Neural progenitor cell (in vitro differentiated cells): ENCODE results near the gene L1TD1. TPM values are rescaled to one million over a fixed set of nuclear protein-coding genes. Genes with fewer than 3 reads are reported as not detected.
"Not testable (repeated sequence)": the region's sequence is repeated elsewhere in the genome, so short reads cannot be mapped to it uniquely, and the experiment has no call there.

Experiments
- DNase-seq: peaks from one replicate; pipeline ENCODE4 v3.0.0-alpha.2; 2016; ENCODE audit warnings: low spot score
- H2AFZ ChIP-seq: fragments of 200-600 bp; sonication (generic); replicated peaks from 2 replicates; pipeline ENCODE4 v1.6.1; 2016; ENCODE audit warnings: antibody characterized with exemption
- H3F3A ChIP-seq: fragments of 200-600 bp; sonication (generic); 2 replicates; pipeline ENCODE4 v1.6.1; 2016; ENCODE audit warnings: antibody characterized with exemption, low read depth
- H3K27ac ChIP-seq: fragments of 200-600 bp; sonication (generic); 2 replicates; pipeline ENCODE4 v1.5.1; 2016; ENCODE audit warnings: mild to moderate bottlenecking
- H3K27me3 ChIP-seq: fragments of 200-600 bp; sonication (generic); 2 replicates; pipeline ENCODE4 v1.6.1; 2016; ENCODE audit warnings: mild to moderate bottlenecking, moderate library complexity
- H3K36me3 ChIP-seq: fragments of 200-600 bp; sonication (generic); 2 replicates; pipeline ENCODE4 v1.5.1; 2016
- H3K4me1 ChIP-seq: fragments of 200-600 bp; sonication (generic); 2 replicates; pipeline ENCODE4 v1.6.1; 2016; ENCODE audit warnings: mixed run types
- H3K4me2 ChIP-seq: fragments of 200-600 bp; sonication (generic); 2 replicates; pipeline ENCODE4 v1.6.1; 2016
- H3K4me3 ChIP-seq: fragments of 200-600 bp; sonication (generic); 2 replicates; pipeline ENCODE4 v1.5.1; 2016
- H3K79me2 ChIP-seq: fragments of 200-600 bp; sonication (generic); 2 replicates; pipeline ENCODE4 v1.6.1; 2016; ENCODE audit warnings: low read depth
- H3K9ac ChIP-seq: fragments of 200-600 bp; sonication (generic); 2 replicates; pipeline ENCODE4 v1.6.1; 2016
- H3K9me3 ChIP-seq: fragments of 200-600 bp; sonication (generic); 2 replicates; pipeline ENCODE4 v1.5.1; 2016; ENCODE audit warnings: low read depth
- H4K20me1 ChIP-seq: fragments of 200-600 bp; sonication (generic); 2 replicates; pipeline ENCODE4 v1.6.1; 2016; ENCODE audit warnings: low read depth
- H3K27ac Mint-ChIP-seq: 3 replicates; pipeline ENCODE4 v1.8.0; 2021; ENCODE audit warnings: mixed read lengths
- H3K27me3 Mint-ChIP-seq: 2 replicates; pipeline ENCODE4 v1.8.0; 2022; ENCODE audit warnings: low read depth, mild to moderate bottlenecking, inconsistent platforms, moderate library complexity, mixed read lengths; ENCODE audit not compliant: insufficient read depth
- H3K36me3 Mint-ChIP-seq: 3 replicates; pipeline ENCODE4 v1.8.0; 2021; ENCODE audit warnings: mixed read lengths
- H3K4me1 Mint-ChIP-seq: 3 replicates; pipeline ENCODE4 v1.8.0; 2021; ENCODE audit warnings: mixed read lengths
- H3K4me3 Mint-ChIP-seq: 3 replicates; pipeline ENCODE4 v1.8.0; 2021; ENCODE audit warnings: mild to moderate bottlenecking, moderate library complexity, mixed read lengths
- H3K9me3 Mint-ChIP-seq: 3 replicates; pipeline ENCODE4 v1.8.0; 2020; ENCODE audit warnings: mixed read lengths
- CTCF ChIP-seq: fragments of 200-600 bp; sonication (generic); IDR thresholded peaks from 2 replicates; pipeline ENCODE4 v1.5.1; 2017; ENCODE audit warnings: antibody characterized with exemption, mild to moderate bottlenecking
- EZH2 ChIP-seq: fragments of 200-600 bp; sonication (generic); IDR thresholded peaks from 2 replicates; pipeline ENCODE4 v1.6.1; 2017; ENCODE audit warnings: antibody characterized with exemption, mild to moderate bottlenecking, moderate library complexity
- EZH2phosphoT487 ChIP-seq: fragments of 200-600 bp; sonication (generic); IDR thresholded peaks from 2 replicates; pipeline ENCODE4 v1.6.1; 2017; ENCODE audit warnings: antibody characterized with exemption
- total RNA-seq: library from RNA; depleted of rRNA; stranded (reverse); fragments of >200 nt; gene quantifications from 2 replicates; pipeline ENCODE4 v1.2.3, GENCODE V29; 2015; ENCODE audit warnings: low replicate concordance

The L1TD1 gene
- total RNA-seq, 1 donor from 2014 or later: 15.4 TPM

DNA sequence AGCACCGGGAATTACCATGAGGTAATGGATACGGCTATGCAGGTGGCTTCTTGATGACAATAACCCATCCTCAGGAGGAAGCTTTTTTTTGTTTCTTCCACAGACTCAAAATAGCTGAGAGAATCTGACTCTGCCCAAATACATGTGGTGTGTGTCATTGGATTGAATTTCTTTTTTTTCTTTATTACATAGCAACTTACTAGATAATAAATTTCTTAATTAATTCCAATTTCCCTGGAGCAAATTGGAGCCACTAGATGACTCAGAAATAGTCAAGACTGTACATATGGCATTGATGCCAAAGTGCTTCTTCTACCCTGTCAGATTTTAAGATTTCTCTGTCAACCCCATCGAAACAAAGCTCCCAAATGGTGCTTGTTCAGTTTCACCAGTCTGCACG lies 42.7 kb downstream of the L1TD1 start:
- H3K27me3 Mint-ChIP-seq: peaks cover 9% of the 10 kb centered on the region
- Histone ChIP-seq H3K4me3 (no peak overlapping the region), H4K20me1 (no peaks in the 10 kb centered on the region), H3K27me3 (no peaks in the 10 kb centered on the region), H3F3A (no peaks in the 10 kb centered on the region), H3K4me2 (no peak overlapping the region), H3K9me3 (no peaks in the 10 kb centered on the region), H3K36me3 (no peaks in the 10 kb centered on the region), H3K27ac (no peak overlapping the region), H3K9ac (no peak overlapping the region), H3K79me2 (no peaks in the 10 kb centered on the region), H2AFZ (no peak overlapping the region), H3K4me1 (peaks cover 8% of the 10 kb centered on the region)
- TF ChIP-seq EZH2: no peak
- no peak for TF ChIP-seq EZH2phosphoT487
- TF ChIP-seq CTCF: no peak
- DNase-seq: no peak
- H3K27ac Mint-ChIP-seq: no peak overlapping the region
- no peaks in the 10 kb centered on the region for H3K36me3 Mint-ChIP-seq
- no peaks in the 10 kb centered on the region for H3K9me3 Mint-ChIP-seq
- H3K4me1 Mint-ChIP-seq: peaks cover 38% of the 10 kb centered on the region
- no peak overlapping the region for H3K4me3 Mint-ChIP-seq

DNA sequence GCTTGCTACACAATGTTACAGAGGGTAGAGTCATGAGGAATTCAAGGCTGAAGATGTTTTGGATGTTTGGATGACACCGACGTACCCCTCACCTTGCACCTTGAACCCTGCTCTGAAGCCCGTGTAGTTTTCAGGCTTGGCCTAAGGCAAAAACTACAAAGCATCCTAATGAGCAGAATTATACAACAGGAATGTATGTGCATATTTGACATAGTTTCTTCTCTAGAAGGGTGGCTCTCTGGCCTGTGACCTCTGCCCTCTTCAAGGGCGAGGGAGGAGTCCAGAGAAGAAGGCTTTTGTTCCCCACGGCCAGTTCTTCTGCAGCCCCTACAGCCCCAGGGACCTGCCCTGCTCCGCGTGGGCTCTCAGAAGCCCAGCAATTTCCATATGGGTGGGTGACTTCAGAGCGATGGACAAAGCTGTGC lies 43.3 kb downstream of the L1TD1 start:
- H3K79me2 ChIP-seq: no peaks in the 10 kb centered on the region
- Mint-ChIP-seq H3K9me3 (no peaks in the 10 kb centered on the region), H3K27me3 (peaks cover 7% of the 10 kb centered on the region), H3K4me3 (no peak overlapping the region), H3K27ac (peak overlapping the region; percentile 81), H3K4me1 (peaks cover 35% of the 10 kb centered on the region), H3K36me3 (no peaks in the 10 kb centered on the region)
- H3K9me3 ChIP-seq: no peaks in the 10 kb centered on the region
- no peak overlapping the region for H3K27ac ChIP-seq
- no peak overlapping the region for H2AFZ ChIP-seq
- H4K20me1 ChIP-seq: no peaks in the 10 kb centered on the region
- H3K4me2 ChIP-seq: no peak overlapping the region
- no peak overlapping the region for H3K9ac ChIP-seq
- H3K4me1 ChIP-seq: peaks cover 8% of the 10 kb centered on the region
- peak; percentile 10 for DNase-seq
- TF ChIP-seq EZH2phosphoT487 (no peak), CTCF (no peak), EZH2 (no peak)
- no peaks in the 10 kb centered on the region for H3K27me3 ChIP-seq
- no peak overlapping the region for H3K4me3 ChIP-seq
- no peaks in the 10 kb centered on the region for H3F3A ChIP-seq
- H3K36me3 ChIP-seq: no peaks in the 10 kb centered on the region

DNA sequence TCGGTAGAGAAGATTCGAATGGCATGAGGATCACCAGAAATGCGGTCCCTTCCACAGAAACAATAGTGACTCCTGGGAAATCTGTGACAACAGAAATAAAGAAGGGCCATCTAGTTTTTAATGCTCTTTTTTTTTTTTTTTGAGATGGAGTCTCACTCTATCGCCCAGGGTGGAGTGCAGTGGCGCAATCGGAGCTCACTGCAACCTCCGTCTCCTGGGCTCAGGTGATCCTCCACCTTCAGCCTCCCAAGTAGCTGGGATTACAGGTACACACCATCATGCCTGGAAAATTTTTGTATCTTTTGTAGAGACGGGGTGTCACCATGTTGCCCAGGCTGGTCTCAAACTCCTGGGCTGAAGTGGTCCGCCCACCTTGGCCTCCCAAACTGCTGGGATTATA lies 43.9 kb downstream of the L1TD1 start:
- no peak for DNase-seq
- no peak overlapping the region for H3K9ac ChIP-seq
- Mint-ChIP-seq H3K36me3 (peaks cover under 1% of the 10 kb centered on the region), H3K27ac (no peak overlapping the region), H3K4me1 (peaks cover 32% of the 10 kb centered on the region), H3K9me3 (peaks cover under 1% of the 10 kb centered on the region), H3K4me3 (no peak overlapping the region), H3K27me3 (peaks cover 9% of the 10 kb centered on the region)
- no peaks in the 10 kb centered on the region for H3K36me3 ChIP-seq
- no peak overlapping the region for H2AFZ ChIP-seq
- no peaks in the 10 kb centered on the region for H3K9me3 ChIP-seq
- H3K79me2 ChIP-seq: no peaks in the 10 kb centered on the region
- H3K27ac ChIP-seq: no peak overlapping the region
- no peaks in the 10 kb centered on the region for H3F3A ChIP-seq
- no peaks in the 10 kb centered on the region for H4K20me1 ChIP-seq
- H3K4me3 ChIP-seq: no peak overlapping the region
- H3K4me2 ChIP-seq: no peak overlapping the region
- H3K27me3 ChIP-seq: no peaks in the 10 kb centered on the region
- TF ChIP-seq EZH2 (no peak), CTCF (no peak), EZH2phosphoT487 (no peak)
- peaks cover 8% of the 10 kb centered on the region for H3K4me1 ChIP-seq

GRCh38 chr1:62239652-62240403 lies 45.2 kb downstream of the L1TD1 start:
- H3K27ac Mint-ChIP-seq, H4K20me1 ChIP-seq, H3K36me3 ChIP-seq, H2AFZ ChIP-seq, DNase-seq, H3K9me3 ChIP-seq, H3K4me2 ChIP-seq, H3F3A ChIP-seq, H3K36me3 Mint-ChIP-seq, H3K27me3 ChIP-seq, H3K9ac ChIP-seq, H3K27ac ChIP-seq, H3K4me1 ChIP-seq, H3K79me2 ChIP-seq, H3K4me3 Mint-ChIP-seq, H3K4me3 ChIP-seq: not testable (repeated sequence)
- H3K27me3 Mint-ChIP-seq: peaks cover 11% of the 10 kb centered on the region
- H3K4me1 Mint-ChIP-seq: peaks cover 33% of the 10 kb centered on the region
- H3K9me3 Mint-ChIP-seq: peaks cover 12% of the 10 kb centered on the region
